Activated T-helper 9 cell treated with anti-CD3 and anti-CD28 coated beads, Interleukin-2, amount 50 U/mL, for 16 hours (primary cell): ENCODE measurements around the gene IFI27L2.
A peak's percentile ranks its signal among the peaks of the same experiment; 100 is the strongest.

Source experiments
- DNase-seq: peaks from one replicate; pipeline ENCODE4 v3.0.0-alpha.2; 2020; ENCODE audit warnings: low read depth

The IFI27L2 gene

GRCh38 chr14:94100847-94101246 lies 28.6 kb downstream of the IFI27L2 start:
- no peak for DNase-seq

- no peak for DNase-seq
These were observed 30.4 kb downstream of the IFI27L2 start for GRCh38 chr14:94099006-94099405.

GRCh38 chr14:94098326-94098992 lies 30.9 kb downstream of the IFI27L2 start:
- DNase-seq: no peak

- DNase-seq: no peak
These were observed 32.3 kb downstream of the IFI27L2 start for GRCh38 chr14:94097091-94097490.

GRCh38 chr14:94093418-94093817 lies 36.0 kb downstream of the IFI27L2 start:
- no peak for DNase-seq

GRCh38 chr14:94089479-94089878 lies 39.9 kb downstream of the IFI27L2 start:
- no peak for DNase-seq

- DNase-seq: no peak
These were observed 40.9 kb downstream of the IFI27L2 start for GRCh38 chr14:94088516-94088915.

- DNase-seq: no peak
These were observed 41.5 kb downstream of the IFI27L2 start for GRCh38 chr14:94087891-94088290.

- no peak for DNase-seq
These were observed 48.0 kb downstream of the IFI27L2 start for GRCh38 chr14:94081386-94081820.

- peak; percentile 94 for DNase-seq
These were observed 48.6 kb downstream of the IFI27L2 start, which contains the start of the genes DDX24 and IFI27L1 for GRCh38 chr14:94080621-94081385. Gene DDX24 (minus strand): TSS chr14:94081202. CDS start chr14:94079742, 1,460 bp downstream. Gene IFI27L1 (plus strand): TSS chr14:94081310. CDS start chr14:94096938, 15,628 bp downstream.

- DNase-seq: no peak
These were observed 49.3 kb downstream of the IFI27L2 start for GRCh38 chr14:94079891-94080620.

- no peak for DNase-seq
These were observed 51.6 kb downstream of the IFI27L2 start for GRCh38 chr14:94077823-94078222.
